CD1c-positive myeloid dendritic cell (primary cell): Measurements from ENCODE around the gene BOLL.
"Not testable (repeated sequence)": the region's sequence is repeated elsewhere in the genome, so short reads cannot be mapped to it uniquely, and the experiment has no call there.

ENCODE experiments used
- DNase-seq: peaks from one replicate; pipeline ENCODE4 v3.0.0-alpha.2; 2016; ENCODE audit errors: extremely low spot score

Gene BOLL

DNA sequence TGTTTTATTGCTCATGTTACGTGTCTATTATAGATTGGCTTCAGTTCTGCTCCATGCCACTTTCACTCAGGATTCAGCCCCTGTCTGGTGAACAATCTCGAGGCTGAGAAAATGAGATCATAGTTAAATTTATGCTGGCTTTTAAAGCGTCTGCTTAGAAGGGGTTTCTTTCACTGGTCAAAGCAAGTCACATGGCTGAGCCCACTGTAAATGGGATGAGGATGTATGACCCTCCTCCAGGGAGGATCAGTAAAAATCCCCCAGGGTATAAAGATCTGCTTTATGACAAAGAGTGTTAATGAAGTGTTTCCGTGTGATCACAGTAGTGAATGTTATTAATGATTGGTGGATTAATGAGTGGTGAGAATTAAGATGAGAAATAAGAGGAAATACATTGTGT is 13.1 kb upstream of the BOLL start:
- no peak for DNase-seq

GRCh38 chr2:197795277-197795676 is 10.2 kb upstream of the BOLL start:
- no peak for DNase-seq

- no peak for DNase-seq
Observed at GRCh38 chr2:197793456-197793855, 8.3 kb upstream of the BOLL start.

- DNase-seq = peak; percentile 21
Observed at GRCh38 chr2:197786010-197786877, 1.1 kb upstream of the BOLL start.

DNA sequence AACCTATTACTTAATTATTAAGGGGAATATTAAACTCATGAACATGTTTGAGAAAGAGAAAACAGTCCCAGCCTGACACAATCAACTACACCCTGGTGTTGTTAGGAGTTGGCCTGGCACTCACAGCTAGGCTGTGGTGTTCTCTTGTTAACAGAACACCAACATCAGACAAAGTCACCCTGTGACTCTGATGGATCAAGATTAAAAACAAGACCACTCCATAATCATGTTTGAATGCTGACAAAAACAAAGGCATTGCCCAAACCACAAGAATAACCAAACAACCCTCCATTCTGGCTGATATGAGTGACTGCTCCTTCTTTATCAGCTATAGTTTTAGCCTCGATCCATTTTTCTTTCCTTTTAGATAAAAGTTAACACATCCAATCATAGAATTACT is 3.0 kb downstream of the BOLL start:
- DNase-seq = no peak

DNA sequence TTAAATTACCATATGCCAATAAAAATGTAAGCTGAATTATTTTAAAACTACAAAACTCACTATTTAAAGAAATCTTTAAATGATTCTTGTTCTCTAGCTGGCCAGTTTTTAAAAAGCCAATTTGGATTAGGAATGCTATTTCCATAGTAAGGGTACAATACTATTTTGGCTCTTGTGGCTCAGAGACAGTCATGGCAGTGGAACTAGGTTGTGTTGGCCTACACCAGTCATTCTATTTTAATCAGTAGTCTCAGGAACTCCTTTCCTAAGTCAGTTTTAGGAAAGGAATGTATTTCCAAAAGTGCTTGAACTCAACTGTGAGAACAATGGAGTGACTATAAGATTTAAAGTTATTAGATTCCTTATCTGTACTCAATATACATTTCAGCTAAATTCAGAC is 5.9 kb downstream of the BOLL start:
- DNase-seq = no peak

DNA sequence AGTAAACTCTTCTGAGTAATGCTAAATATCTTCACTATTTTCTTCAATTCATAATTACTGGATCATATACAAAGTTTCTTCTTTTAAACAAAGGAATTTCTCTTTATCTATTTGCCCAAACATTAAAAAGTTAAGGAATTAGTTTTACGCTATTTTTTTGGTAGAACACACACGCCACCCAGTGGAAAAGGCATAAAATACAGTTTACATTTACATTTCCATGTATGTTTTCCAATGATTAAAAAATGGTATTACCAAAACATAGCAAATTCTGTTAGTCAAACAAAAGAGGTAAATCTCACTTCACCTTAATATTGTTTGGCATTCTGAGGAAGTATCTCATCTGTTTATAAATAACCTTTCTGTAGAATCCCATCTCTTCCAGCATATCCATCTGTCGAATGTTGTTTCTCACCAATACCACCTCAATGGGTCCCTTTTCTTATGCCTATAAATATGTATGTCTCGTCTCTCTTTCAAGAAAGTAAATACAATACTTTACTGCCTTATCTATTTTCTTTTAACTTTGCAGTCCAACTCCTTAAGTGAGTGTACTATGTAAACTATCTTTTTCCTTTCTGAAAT is 7.2 kb downstream of the BOLL start:
- DNase-seq = peak; percentile 68

GRCh38 chr2:197760293-197760657 is 24.8 kb downstream of the BOLL start:
- no peak for DNase-seq

DNA sequence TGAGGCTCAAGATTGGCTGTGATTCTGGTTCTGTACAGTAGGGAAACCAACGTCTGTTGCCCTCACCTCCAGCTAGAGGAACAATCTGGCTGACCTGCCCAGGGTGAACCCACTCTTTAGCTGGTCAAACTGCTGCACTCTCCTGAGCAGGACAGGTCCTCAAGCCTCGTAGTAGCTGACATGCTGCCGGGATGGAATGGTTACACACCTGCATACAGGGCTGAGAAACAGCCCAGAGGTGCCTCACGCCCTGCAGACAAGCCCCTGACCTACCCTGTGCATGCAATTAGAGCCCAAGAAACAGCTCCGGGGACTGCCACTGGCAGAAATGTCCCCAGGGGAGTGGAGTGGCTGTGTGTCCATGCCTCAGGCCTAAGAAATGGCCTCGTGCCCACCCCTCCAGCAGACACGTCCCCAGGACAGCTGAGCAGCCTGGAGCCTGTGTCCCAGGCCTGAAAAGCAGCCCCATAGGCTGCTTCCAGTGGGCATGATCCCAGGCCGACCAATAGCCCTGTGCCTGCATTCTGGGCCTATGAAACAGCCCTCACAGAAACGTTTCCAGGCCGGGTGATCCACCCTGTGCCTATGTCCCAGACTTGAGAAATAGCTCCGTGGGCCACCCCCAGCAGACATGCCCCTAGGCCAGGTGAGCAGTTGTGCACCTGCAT is 25.4 kb downstream of the BOLL start:
- no peak for DNase-seq

DNA sequence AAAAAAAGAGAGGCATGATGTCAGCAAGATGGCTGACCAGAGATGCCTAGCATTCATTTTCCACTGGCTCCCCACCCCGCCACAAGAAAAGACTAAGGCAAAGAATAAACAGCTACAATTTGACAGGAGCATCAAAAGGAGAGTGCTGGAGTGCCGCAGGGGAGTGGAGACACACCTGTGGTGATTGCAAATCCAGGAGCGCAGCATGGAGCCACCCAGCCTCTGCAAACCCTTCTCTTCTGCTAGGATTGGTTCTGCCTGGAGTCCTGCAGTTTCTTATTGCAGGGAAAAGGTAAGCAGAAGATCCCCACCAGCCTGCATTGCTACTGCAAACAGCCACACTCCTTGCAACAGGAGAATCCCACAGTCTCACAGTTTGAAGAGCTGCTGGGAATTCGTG is 26.1 kb downstream of the BOLL start:
- no peak for DNase-seq

DNA sequence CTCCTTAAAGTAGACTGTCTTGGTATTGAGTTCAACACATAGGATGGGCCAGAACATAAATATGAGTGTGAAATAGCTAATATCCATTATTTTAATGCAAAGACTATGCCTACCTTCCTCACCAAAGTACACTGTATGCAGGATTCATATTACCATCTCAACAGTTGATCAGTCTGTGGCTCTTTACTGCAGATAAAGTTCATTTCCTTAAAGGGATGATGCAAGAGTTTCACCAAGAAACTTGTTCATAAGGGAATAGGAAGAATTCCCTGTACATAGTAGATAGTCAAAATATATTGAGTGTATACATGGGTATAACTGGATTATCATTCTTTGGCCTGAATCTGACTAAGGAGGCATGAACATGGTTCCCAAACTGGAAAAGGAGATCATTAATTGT is 44.9 kb downstream of the BOLL start:
- DNase-seq = no peak

DNA sequence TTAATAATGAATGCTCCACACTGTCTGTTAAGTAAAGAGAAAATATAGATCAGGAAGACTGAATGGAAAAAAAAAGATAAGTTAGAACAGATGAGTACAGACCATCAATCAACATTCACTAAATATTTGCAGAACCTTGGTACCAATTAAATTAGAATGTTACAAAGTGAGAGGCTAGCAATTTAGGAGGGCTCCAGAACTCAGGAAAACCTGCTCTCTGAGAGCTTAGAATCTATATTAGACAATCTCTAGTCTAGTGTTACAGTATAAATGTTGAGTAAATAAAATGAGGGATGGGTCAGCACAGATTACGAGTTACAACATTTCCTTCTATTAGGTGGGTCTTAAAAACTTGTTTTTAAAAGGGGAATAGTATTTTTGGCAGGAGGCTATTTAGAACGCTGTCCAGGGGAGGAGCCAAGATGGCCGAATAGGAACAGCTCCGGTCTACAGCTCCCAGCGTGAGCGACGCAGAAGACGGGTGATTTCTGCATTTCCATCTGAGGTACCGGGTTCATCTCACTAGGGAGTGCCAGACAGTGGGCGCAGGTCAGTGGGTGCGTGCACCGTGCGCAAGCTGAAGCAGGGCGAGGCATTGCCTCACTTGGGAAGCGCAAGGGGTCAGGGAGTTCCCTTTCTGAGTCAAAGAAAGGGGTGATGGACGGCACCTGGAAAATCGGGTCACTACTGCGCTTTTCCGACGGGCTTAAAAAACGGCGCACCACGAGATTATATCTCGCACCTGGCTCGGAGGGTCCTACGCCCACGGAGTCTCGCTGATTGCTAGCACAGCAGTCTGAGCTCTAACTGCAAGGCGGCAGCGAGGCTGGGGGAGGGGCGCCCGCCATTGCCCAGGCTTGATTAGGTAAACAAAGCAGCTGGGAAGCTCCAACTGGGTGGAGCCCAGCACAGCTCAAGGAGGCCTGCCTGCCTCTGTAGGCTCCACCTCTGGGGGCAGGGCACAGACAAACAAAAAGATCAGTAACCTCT is 56.3 kb downstream of the BOLL start:
- not testable (repeated sequence) for DNase-seq

DNA sequence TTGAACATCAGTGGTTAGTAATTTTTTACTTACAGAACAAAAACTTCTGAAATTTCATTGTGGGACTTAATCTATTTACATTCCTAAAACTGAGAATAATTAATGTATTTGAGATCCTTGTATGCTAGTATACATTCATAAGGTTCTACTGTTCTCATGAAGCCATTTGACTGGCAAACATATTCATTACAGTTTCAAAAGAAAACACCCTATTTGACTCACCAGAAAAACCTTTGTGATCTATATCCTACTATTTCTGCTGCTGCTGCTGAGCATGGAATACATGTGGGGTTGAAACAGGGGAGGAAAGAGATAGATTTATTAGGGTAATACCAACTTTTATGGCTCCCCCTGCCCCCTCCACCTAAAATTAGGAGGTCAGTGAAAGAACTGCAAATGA is 58.1 kb downstream of the BOLL start:
- DNase-seq = no peak

DNA sequence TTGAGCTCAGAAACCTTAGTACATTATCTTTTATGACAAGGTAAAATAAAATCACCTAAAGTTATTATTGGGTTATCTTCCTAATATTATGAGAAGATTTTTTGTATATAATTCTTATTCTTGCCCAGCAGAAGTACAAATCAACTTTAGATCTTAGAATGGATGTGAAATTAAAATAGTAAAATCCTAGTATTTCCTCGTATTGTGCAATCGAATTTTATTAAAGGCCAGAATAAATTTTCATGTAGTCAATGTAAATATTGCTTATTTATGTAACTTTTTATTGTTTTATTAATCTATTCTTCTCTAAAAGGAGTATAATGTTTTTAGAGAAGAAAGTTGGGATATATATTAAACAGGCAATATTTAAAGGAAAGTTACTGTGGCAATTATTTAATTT is 67.3 kb downstream of the BOLL start:
- no peak for DNase-seq

GRCh38 chr2:197713271-197713670 is 71.8 kb downstream of the BOLL start:
- DNase-seq = no peak

DNA sequence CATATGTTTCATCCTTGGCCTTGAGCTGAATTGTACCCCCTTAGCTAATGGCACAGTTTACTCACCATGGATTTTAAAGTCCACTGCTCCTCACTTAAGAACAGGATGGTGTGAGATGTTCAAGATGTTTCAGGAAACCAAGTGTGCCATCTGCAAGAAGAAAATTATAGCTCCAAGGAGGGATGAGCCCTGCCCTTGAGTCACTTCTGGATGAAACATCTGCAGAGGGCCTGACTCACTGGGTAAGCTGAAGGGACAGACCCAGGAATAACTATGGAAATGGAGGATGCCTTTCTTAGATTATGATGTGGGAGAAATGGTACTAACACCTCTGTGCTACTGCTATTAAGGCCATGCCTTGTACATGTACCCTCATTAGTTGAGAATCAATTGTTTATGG is 73.5 kb downstream of the BOLL start:
- no peak for DNase-seq

DNA sequence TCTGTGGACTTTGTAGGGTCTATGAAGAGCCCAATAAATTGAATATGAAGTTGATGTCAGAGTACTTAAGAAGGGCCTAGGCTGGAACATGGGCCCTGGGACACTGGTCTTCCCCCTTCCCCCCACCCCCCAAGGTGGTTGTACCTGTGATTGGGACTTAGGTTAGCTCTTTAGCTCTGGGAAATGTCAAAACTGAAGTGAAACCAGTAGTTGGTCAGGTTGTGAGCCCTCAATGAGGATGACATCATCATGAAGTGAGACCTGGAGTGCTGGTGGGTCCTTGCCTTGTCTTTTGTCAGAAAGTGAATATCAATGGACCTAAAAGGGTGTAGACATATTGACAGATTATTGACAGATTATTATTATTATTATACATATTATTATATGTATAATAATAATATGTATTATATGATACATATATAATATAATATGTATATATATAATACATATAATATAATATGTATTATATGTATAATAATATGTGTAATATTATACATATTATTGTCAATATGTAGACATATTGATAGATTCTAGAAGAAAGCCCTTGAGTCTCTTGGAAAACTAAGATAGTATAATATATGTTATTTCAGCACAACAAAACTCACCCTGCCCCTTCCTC is 74.6 kb downstream of the BOLL start:
- no peak for DNase-seq

GRCh38 chr2:197709140-197709539 is 76.0 kb downstream of the BOLL start:
- not testable (repeated sequence) for DNase-seq

DNA sequence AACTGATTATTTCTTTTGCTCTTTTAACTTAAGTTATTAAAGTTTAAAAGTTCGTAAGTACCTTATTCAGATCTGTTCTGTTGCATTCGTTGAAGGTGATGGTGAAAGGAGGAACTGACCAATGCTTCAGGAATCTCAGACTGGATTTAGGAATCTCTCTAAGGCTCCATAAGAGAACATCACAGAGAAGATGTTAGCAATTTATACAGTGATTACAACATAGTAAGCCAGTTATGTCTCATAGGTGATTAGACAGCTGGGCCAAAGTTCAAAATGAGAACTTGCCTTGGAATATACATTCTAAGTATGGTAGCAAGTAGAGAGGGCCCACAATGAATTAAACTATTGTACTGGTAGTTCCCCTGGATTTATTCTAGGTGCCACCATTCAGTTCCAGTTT is 76.8 kb downstream of the BOLL start:
- DNase-seq = no peak

GRCh38 chr2:197707316-197708213 is 77.6 kb downstream of the BOLL start:
- DNase-seq = peak; percentile 62
